DMS53 treated with DMSO at 0.1 percent for 48 hours (cell line): Measurements from ENCODE around the gene PKP4.

ENCODE experiments used
- DNase-seq: peaks from one replicate; lab custom pipeline; 2025; ENCODE audit not compliant: unreplicated experiment; lab: John Stamatoyannopoulos, UW

Gene PKP4

GRCh38 chr2:158635961-158636601, 179.3 kb downstream of the PKP4 start:
- no peak for DNase-seq

GRCh38 chr2:158637357-158637756, 180.6 kb downstream of the PKP4 start:
- DNase-seq, result no peak

DNA sequence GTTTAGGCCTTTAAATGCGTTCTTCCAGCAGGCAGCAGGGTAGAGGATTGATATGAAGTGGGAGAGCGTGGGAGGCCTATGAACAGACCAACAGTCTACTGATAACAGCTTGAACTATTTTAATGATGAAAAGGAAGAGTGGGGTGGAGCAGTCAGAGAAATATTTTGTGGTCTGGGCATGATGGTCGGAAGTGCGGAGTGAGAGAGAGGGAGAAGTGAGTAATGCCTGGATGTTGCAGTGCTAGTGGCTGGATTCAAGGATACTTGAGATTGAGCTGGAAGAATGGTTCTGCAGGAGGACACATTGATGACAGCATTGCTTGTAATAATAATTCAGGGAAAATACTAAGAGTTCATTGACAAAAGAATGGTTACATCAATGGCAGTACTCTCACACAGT, 187.4 kb downstream of the PKP4 start:
- no peak for DNase-seq

DNA sequence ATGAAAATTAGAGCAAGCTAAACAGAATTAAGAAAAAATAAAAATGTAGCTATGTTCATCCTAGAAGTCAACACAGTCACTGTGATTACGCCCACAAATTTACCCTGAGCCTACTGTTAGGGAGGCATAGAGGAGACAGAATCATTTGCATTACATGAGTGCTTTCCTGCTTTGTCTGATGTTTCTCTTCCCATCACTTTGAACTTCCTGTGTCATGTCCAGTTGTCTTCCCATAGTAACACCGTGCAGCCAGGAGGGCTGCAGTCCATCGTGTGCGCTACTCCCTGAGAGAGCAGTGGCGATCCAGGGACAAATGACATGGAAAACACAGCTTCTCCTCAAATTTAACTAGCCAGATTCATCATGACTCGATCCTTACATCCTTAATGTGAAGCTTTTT, 188.5 kb downstream of the PKP4 start:
- DNase-seq, result no peak

- no peak for DNase-seq
Observed at GRCh38 chr2:158647436-158648231, 190.9 kb downstream of the PKP4 start.

DNA sequence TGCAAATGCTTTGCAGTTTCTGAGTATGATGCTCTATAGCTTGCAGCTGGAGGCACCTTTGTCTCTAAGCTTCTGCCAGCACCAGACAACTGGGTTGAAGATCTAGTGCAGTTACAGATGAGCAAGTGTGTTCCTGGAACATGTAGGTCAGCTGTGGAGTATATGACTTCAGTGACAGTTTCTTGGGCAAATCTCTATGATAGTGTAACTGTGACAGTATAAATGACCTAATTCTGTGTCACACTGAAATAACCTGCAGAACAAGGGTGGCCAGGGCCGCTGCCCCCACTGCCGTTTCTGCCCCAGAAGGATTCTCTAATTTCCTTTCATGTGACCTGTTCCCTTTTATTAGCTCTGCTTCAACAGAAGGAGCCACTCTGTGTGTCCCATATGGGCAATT, 193.1 kb downstream of the PKP4 start:
- DNase-seq, result no peak

DNA sequence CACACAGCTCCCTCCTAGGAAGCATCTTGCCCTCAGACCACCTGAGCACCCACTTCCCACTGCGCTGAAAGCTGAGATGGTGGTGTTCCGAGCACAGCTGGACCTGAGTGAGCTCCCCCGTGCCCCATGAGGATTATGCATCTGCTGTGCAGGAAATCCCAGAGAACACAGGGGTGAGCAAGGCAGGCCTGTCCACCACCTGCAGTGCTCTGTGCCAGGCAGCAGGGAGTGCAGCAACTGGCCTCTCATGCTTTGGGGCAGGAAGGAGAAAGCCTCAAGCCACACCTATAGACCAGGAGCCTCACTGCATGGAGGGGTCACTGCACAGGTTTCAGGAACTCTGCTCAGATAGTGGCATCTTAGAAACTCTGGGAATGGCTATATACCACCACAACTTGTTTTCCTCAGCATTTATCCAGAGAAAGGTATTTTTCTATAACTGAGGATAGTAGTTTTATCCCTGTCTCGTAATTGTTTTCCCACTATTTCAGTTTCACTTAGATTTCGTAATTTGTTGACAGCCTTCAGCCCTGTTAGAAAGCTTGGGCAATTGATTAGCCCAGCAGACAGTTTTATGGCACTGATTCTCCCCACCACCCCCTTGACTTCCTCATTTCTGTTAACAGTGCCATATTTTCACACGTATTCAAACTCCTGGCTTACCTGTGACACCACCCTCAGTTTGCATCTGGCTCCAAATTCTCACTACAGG, 194.1 kb downstream of the PKP4 start:
- DNase-seq, result no peak

DNA sequence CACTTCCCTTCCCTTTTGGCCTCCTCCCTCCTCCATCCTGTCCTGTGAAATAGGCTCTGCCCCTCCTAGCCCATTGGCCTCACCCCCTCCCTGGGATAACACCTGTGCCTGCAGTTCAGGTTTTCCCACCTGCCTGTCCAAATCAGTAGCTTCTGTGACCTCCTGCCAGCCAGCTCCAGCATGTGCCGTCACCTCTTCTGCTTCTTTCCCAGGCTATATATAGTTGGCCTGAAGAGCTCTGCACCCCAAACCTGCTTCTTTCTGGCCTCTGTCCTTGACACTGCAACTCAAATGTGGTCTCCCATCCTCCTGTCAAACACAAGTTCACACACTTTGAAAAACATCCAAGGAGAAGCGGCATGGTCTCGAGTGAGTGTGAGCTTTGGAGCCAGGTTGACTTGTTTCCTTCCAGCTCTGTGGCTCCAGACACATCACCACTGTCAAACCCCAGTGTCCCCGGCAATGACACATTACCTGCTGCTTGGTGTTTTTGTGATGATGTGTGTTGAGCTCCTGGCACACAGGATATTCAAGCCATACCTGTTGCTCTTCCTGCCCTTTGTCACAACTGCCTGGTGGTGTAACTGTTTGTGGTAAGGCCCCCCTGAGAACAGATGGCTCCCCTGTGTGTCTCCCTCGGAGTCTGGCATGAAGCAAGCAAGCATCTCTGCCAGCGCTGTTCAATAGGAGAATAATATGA, 194.8 kb downstream of the PKP4 start:
- no peak for DNase-seq

DNA sequence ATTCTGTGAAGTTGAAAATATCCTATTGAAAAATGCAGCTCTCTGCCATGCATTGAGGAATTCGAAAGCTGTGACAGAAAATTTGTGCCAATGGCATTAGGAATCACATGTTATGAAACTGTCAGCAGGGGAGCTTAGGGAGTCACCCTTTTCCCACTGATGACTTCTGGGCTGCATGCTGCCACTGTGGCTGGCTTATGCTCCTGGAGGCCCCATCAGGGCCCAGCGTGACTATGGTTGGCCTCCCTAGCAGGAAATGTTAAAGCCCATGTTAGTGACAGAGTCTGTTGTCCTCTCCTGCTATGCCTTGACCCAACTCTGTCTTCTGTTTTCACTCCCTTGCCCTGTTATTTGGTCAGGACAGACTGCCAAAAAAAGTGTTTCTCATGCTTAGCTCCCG, 198.9 kb downstream of the PKP4 start:
- DNase-seq, result no peak

DNA sequence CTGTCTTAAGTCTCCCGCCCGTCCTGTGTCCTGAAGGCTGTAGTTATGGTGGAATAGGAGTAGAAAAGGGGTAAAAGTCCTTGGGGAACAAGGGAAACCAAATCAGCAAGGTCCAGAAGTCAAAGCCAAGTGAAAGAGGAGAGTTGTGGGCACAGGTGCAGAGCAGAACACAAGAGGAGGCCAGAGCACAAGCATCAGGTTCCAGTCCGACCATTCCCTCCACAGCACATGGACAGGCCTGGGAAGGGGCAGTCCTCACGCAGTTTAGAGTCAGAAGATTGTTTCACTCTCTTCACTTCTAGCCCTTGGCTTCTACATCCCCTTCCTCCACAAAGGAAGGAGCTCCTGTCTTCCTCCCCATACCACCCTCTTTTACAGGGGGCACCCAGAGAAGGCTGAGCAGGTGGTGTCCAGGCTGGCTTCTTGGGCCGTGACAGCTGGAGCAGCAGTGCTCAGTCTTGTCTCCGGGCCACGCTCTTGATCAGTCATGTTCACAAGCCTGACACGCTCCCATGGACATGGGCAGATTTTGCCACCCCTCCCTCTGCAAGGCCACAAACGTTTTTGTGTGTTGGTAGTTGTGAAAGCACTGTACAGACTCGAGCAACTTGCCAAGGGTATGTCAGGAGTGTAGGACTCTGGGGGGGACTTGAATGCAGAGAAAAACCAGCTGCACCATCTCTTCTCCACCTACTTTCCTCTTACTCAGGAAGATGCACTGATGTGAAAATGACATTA, 199.9 kb downstream of the PKP4 start:
- no peak for DNase-seq

GRCh38 chr2:158658396-158658795, 201.6 kb downstream of the PKP4 start:
- DNase-seq, result no peak

GRCh38 chr2:158659483-158659882, 202.7 kb downstream of the PKP4 start:
- DNase-seq, result no peak

- no peak for DNase-seq
Observed at GRCh38 chr2:158661231-158661630, 204.5 kb downstream of the PKP4 start.

- DNase-seq, result no peak
Observed at GRCh38 chr2:158662421-158662820, 205.7 kb downstream of the PKP4 start.

- no peak for DNase-seq
Observed at GRCh38 chr2:158663796-158664195, 207.0 kb downstream of the PKP4 start.

GRCh38 chr2:158664987-158665386, 208.2 kb downstream of the PKP4 start:
- DNase-seq, result no peak

DNA sequence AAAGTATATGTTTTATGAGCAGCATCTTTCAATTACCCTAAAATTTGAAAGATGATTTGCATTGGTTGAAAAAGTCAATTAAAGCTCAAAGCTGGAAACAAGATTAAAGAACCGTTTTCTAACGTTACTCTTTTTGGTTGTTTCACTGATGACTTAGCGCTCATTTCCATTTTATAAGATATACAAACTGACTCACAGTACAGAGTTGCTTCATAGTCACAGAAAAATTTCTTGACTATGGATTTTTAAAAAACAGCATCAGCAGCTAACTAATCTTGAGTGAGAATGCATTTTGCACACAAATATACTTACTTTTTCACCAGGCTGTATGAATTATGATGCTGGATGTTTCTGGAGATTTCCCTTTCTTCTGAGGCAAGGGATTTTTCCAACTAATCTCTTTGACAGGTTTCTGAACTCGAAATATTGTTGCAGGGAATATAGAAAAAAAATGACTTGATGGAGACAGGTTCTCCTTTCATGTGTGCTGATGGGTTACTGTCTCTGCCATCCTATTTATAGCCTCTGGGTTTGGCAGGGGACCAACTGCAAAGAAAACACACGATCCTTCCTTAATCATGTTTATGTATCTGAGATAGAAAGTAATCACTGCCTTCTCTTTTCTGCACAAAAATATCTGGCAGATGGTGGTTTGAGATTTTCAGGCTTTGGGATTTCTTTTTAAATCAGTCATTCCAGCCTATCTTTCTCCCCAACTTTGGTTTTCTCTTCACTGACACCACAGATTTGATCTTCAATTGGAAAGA, 209.0 kb downstream of the PKP4 start:
- DNase-seq, result no peak

DNA sequence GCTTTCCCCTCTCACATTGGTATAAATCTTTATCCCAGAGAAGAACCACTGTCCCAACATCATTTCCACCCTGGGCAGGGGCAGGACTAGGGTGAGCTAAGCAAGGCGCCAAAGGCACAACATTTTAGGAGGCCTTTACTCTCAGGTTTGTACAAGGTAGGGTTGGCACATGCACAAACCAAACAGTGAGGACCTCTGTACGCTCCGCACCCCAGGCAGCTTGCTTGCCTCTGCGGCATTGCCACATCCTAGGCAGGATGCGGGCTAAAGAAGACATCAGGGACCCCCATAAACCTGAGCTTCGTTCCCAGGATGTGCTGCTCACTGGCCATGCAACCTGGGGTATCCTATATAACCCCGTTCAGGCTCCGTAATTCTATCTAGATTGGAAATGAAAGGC, 210.2 kb downstream of the PKP4 start:
- DNase-seq, result no peak

- no peak for DNase-seq
Observed at GRCh38 chr2:158667586-158667985, 210.8 kb downstream of the PKP4 start.
